GM13976 (cell line): Measurements from ENCODE around the gene URGCP.

Experiments used
- DNase-seq: peaks from one replicate; pipeline ENCODE4 v3.0.0; 2012; ENCODE audit warnings: low spot score
- CTCF ChIP-seq: IDR thresholded peaks from 2 replicates; pipeline ENCODE4 v1.5.1; 2012; ENCODE audit warnings: borderline replicate concordance, mild to moderate bottlenecking; ENCODE audit not compliant: insufficient read depth; ENCODE audit errors: extremely low read depth, missing control alignments, control extremely low read depth
- in situ Hi-C: fragments of 300-500 bp; cut with MboI; formaldehyde crosslinking; loops from one replicate; pipeline ENCODE4 v1.12.0; 2022; ENCODE audit warnings: low sequenced_read_pairs, mixed read lengths, inconsistent platforms; ENCODE audit not compliant: unreplicated experiment

Gene URGCP

GRCh38 chr7:43884617-43885016 lies 21.8 kb downstream of the URGCP start:
- TF ChIP-seq CTCF: no peak
- in situ Hi-C loops: no loop called here
- DNase-seq: no peak

- in situ Hi-C loops: no loop called here
- TF ChIP-seq CTCF: no peak
- DNase-seq: no peak
Measured at GRCh38 chr7:43884209-43884608, 22.2 kb downstream of the URGCP start.

- in situ Hi-C loops: no loop called here
- DNase-seq: no peak
- TF ChIP-seq CTCF: no peak
Measured at GRCh38 chr7:43880596-43880995, 25.8 kb downstream of the URGCP start.

- TF ChIP-seq CTCF: no peak
- no peak for DNase-seq
- in situ Hi-C loops: no loop called here
Measured at GRCh38 chr7:43879477-43879876, 26.9 kb downstream of the URGCP start.

- in situ Hi-C loops: no loop called here
- no peak for TF ChIP-seq CTCF
- no peak for DNase-seq
Measured at GRCh38 chr7:43878867-43879266, 27.5 kb downstream of the URGCP start.

- in situ Hi-C loops: no loop called here
- no peak for DNase-seq
- no peak for TF ChIP-seq CTCF
Measured at GRCh38 chr7:43877968-43878864, 28.2 kb downstream of the URGCP start.
